Nephron progenitor cell (in vitro differentiated cells): ENCODE data around the gene TUBA1B.
"Not testable (repeated sequence)": the region's sequence is repeated elsewhere in the genome, so short reads cannot be mapped to it uniquely, and the experiment has no call there.

ENCODE experiments used
- DNase-seq: peaks from one replicate; pipeline ENCODE4 v3.0.0; 2021
- H3K27ac Mint-ChIP-seq: 2 replicates; pipeline ENCODE4 v1.8.0; 2021; ENCODE audit warnings: mild to moderate bottlenecking, moderate library complexity, mixed read lengths
- H3K27me3 Mint-ChIP-seq: 2 replicates; pipeline ENCODE4 v1.8.0; 2021; ENCODE audit warnings: mild to moderate bottlenecking, low read depth, mixed read lengths; ENCODE audit not compliant: poor library complexity
- H3K36me3 Mint-ChIP-seq: 2 replicates; pipeline ENCODE4 v1.8.0; 2021; ENCODE audit warnings: low read depth, mixed read lengths
- H3K4me1 Mint-ChIP-seq: 2 replicates; pipeline ENCODE4 v1.8.0; 2021; ENCODE audit warnings: mixed read lengths
- H3K4me3 Mint-ChIP-seq: 2 replicates; pipeline ENCODE4 v1.8.0; 2021; ENCODE audit warnings: mild to moderate bottlenecking, moderate library complexity, mixed read lengths
- H3K9me3 Mint-ChIP-seq: 2 replicates; pipeline ENCODE4 v1.8.0; 2021; ENCODE audit warnings: mild to moderate bottlenecking, moderate library complexity, mixed read lengths
- CTCF ChIP-seq: fragments of 200-600 bp; sonication (generic); IDR thresholded peaks from 2 replicates; pipeline ENCODE4 v1.5.0; 2021; ENCODE audit warnings: antibody characterized with exemption

TUBA1B gene

DNA sequence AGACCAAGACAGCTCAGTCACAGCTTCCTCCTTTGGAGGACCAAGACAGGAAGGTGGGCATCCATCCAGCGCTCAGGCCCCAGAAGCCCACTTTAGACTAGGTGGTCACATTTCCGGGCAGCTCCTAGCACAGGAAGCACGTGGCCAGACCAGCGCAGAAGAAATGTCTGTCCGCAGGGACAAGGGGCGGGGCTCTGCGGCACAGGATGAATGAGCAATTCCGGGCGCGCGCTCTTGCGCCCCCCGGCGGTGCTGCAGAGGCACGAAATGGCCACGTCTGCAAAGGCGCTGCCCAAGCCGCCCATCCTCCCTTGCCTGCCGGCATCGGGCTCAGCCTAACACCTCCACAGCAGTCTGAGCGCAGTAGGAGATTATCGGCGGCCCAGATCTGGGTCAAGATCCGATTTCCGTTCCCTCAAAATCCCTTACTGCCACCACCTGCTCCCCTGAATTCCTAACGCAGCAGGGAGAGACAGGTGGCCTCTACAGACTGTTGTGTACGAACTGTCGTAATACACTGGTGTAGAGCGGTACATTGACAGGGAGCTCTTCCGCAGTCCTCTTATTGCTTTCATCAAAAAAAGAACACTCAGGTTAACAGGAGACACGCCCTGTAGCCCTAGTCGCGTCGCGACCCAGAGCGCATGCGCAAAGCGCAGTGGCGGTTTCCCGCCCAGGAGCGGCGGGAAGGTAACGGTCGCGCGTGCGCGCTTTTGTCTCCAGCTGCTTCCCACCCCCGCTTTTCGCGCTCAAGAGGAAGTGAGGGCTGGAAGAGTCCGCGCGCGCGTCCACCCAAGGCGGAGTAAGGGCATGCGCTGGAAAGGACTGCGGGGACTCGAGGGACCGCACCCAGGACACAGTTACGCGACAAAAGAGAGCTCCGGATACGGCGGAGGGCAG, 794 bp downstream of the TUBA1B start:
- peak overlapping the region; percentile 99 for H3K27ac Mint-ChIP-seq

GRCh38 chr12:49129332-49130150, 1.7 kb downstream of the TUBA1B start:
- Mint-ChIP-seq H3K27me3 (peaks cover 3% of the 10 kb centered on the region), H3K4me3 (peak overlapping the region; percentile 94)

More for the DNA sequence above, 794 bp downstream of the TUBA1B start:
- Mint-ChIP-seq H3K4me1 (peaks cover 43% of the 10 kb centered on the region), H3K36me3 (peaks cover 36% of the 10 kb centered on the region), H3K27me3 (peaks cover 3% of the 10 kb centered on the region), H3K9me3 (no peaks in the 10 kb centered on the region), H3K4me3 (peak overlapping the region; percentile 94)
- peak; percentile 89 for DNase-seq
- peak; percentile 86 for TF ChIP-seq CTCF

DNA sequence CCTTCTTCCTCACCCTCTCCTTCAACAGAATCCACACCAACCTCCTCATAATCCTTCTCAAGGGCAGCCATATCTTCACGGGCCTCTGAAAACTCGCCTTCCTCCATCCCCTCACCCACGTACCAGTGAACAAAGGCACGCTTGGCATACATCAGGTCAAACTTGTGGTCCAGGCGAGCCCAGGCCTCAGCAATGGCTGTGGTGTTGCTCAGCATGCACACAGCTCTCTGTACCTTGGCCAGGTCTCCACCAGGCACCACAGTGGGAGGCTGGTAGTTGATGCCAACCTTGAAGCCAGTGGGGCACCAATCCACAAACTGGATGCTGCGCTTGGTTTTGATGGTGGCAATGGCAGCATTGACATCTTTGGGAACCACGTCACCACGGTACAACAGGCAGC, 3.2 kb downstream of the TUBA1B start:
- H3K27ac Mint-ChIP-seq, H3K4me3 Mint-ChIP-seq, H3K9me3 Mint-ChIP-seq, DNase-seq, H3K27me3 Mint-ChIP-seq: not testable (repeated sequence)
- H3K36me3 Mint-ChIP-seq: peaks cover 36% of the 10 kb centered on the region
- peaks cover 33% of the 10 kb centered on the region for H3K4me1 Mint-ChIP-seq

More at GRCh38 chr12:49129332-49130150, 1.7 kb downstream of the TUBA1B start:
- Mint-ChIP-seq H3K9me3 (no peaks in the 10 kb centered on the region), H3K36me3 (peaks cover 36% of the 10 kb centered on the region), H3K4me1 (peaks cover 43% of the 10 kb centered on the region), H3K27ac (peak overlapping the region; percentile 99)
- DNase-seq: no peak
- no peak for TF ChIP-seq CTCF

DNA sequence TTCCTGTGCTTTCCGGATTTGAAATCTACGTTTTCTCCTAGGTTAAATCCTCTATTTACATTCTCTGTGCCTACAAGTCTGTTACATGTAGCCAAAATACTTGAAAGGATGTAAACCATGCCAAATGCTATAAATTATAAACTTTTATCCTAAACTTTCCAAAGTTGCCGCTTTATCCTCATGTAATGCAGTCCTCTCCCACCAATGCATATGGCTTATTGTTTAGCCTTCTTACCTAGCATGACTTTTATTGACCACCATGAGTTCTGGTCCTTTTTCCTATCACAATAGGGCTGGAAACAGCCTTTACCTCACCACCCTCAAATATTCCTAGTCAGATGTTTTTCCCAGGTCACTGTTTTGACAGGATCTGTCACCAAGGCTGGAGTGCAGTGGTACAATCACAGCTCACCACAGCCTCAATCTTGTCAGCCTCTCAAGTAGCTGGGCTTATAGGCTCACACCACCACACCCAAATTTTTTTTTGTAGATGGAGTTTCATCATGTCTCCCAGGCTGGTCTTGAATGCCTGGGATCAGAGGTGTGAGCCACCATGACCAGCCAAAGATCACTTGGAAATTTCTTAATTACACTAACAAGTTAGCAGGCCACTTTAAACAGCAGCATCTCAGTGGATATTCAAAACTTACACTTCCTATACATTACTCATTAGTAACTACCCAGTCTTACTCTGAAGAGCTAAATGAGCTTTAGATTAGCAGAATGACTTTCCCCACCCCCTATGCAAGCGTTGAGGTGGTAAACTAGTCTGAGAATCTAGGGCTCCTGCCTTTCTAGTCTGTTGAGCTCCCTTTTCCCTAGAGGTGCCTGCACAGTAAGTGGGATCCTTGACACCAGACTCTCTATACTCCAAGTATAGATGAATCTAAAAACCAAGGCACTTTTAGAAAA, 4.1 kb downstream of the TUBA1B start:
- peaks cover 36% of the 10 kb centered on the region for H3K36me3 Mint-ChIP-seq
- H3K4me1 Mint-ChIP-seq: peaks cover 25% of the 10 kb centered on the region
- no peaks in the 10 kb centered on the region for H3K9me3 Mint-ChIP-seq
- TF ChIP-seq CTCF: no peak
- no peak for DNase-seq
- H3K27ac Mint-ChIP-seq: peak overlapping the region; percentile 34
- peaks cover 3% of the 10 kb centered on the region for H3K27me3 Mint-ChIP-seq
- H3K4me3 Mint-ChIP-seq: peak overlapping the region; percentile 32

DNA sequence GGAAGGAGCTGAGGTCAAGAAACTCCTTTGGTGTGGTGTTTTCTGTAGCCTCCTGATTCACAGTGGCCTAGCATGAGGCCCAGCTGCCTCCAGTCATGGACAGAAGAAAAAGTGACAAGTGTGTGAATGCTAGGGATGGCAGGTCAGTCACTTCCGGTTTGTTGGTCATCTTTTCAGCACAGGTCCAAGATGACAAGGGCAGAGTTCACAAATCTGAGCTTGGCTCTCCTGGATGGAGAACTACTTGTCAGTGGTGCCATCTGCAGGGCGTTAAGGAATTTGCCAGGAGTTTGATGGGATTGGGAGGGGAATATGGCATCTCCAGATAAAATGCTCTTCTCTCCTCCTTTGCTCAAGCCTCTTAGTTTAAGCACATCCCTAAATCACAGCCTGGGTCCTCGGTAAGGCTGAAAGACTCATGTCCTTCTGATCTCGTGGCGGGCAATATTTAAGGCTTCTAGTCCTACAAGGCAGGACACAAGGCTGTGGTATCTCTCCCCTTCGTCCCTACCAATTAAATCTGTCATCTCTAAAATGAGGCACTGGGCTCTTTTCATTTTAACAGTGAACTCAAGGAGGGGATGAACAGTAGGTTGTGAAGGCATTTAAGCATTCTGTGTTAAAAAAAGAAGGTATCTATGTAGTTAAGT, 10.0 kb downstream of the TUBA1B start:
- Mint-ChIP-seq H3K9me3 (no peaks in the 10 kb centered on the region), H3K27ac (no peak overlapping the region), H3K4me3 (no peak overlapping the region), H3K4me1 (no peaks in the 10 kb centered on the region), H3K27me3 (peaks cover 12% of the 10 kb centered on the region), H3K36me3 (no peaks in the 10 kb centered on the region)
- TF ChIP-seq CTCF: peak; percentile 35
- DNase-seq: peak; percentile 36
